IPS-18c (cell line): ENCODE results near the gene OR2A14.
"Not testable (repeated sequence)": the region's sequence is repeated elsewhere in the genome, so short reads cannot be mapped to it uniquely, and the experiment has no call there.

Experiments used
- H3K4me3 ChIP-seq: 2 replicates; pipeline ENCODE4 v1.7.0; 2013; ENCODE audit warnings: low read depth, mild to moderate bottlenecking, low read length, moderate library complexity; ENCODE audit not compliant: insufficient read depth
- H3K9me3 ChIP-seq: one replicate; pipeline ENCODE4 v1.6.1; 2013; ENCODE audit warnings: mild to moderate bottlenecking, low read length, moderate library complexity; ENCODE audit not compliant: control insufficient read depth, insufficient read depth

The OR2A14 gene

GRCh38 chr7:144122876-144123275 is at the start of gene OR2A14:
Gene OR2A14, plus strand, starts transcription at chr7:144123176. Its CDS starts 5,937 bp downstream, at chr7:144129113.
- H3K4me3 ChIP-seq: no peak within 1 kb of the TSS
- no peaks in the 10 kb centered on the region for H3K9me3 ChIP-seq

GRCh38 chr7:144074374-144074773 is 48.6 kb upstream of the OR2A14 start:
- no peaks in the 10 kb centered on the region for H3K9me3 ChIP-seq
- H3K4me3 ChIP-seq: no peak overlapping the region

- H3K9me3 ChIP-seq: no peaks in the 10 kb centered on the region
These were observed 37.0 kb upstream of the OR2A14 start, which contains the start of gene OR2A12 for GRCh38 chr7:144085978-144086377. Gene OR2A12, plus strand, starts transcription at chr7:144086278. Its CDS starts 8,830 bp downstream, at chr7:144095108.

GRCh38 chr7:144086730-144087129 is 36.2 kb upstream of the OR2A14 start:
- Histone ChIP-seq H3K9me3 (no peaks in the 10 kb centered on the region), H3K4me3 (no peak overlapping the region)

More at GRCh38 chr7:144085978-144086377, 37.0 kb upstream of the OR2A14 start, which contains the start of gene OR2A12:
- H3K4me3 ChIP-seq: no peak within 1 kb of the TSS

GRCh38 chr7:144087230-144087629 is 35.7 kb upstream of the OR2A14 start:
- Histone ChIP-seq H3K4me3 (no peak overlapping the region), H3K9me3 (no peaks in the 10 kb centered on the region)

- Histone ChIP-seq H3K9me3 (no peaks in the 10 kb centered on the region), H3K4me3 (no peak overlapping the region)
These were observed 32.3 kb upstream of the OR2A14 start for GRCh38 chr7:144090667-144091066.

GRCh38 chr7:144098776-144099175 is 24.2 kb upstream of the OR2A14 start:
- Histone ChIP-seq H3K9me3 (no peaks in the 10 kb centered on the region), H3K4me3 (no peak overlapping the region)

GRCh38 chr7:144100607-144101006 is 22.4 kb upstream of the OR2A14 start:
- Histone ChIP-seq H3K9me3 (no peaks in the 10 kb centered on the region), H3K4me3 (no peak overlapping the region)

GRCh38 chr7:144102041-144102440 is 20.9 kb upstream of the OR2A14 start:
- Histone ChIP-seq H3K4me3 (no peak overlapping the region), H3K9me3 (no peaks in the 10 kb centered on the region)

- H3K9me3 ChIP-seq: no peaks in the 10 kb centered on the region
- H3K4me3 ChIP-seq: no peak overlapping the region
These were observed 17.8 kb upstream of the OR2A14 start for GRCh38 chr7:144105211-144105610.

- Histone ChIP-seq H3K9me3 (no peaks in the 10 kb centered on the region), H3K4me3 (no peak within 1 kb of the TSS)
These were observed 13.7 kb upstream of the OR2A14 start, which contains the start of gene OR2A2 for GRCh38 chr7:144109283-144109682. Gene OR2A2, plus strand, starts transcription at chr7:144109583. Its CDS starts 0 bp downstream, at chr7:144109583.

GRCh38 chr7:144110272-144110671 is 12.7 kb upstream of the OR2A14 start:
- no peak overlapping the region for H3K4me3 ChIP-seq
- H3K9me3 ChIP-seq: no peaks in the 10 kb centered on the region

GRCh38 chr7:144113651-144114050 is 9.3 kb upstream of the OR2A14 start:
- H3K4me3 ChIP-seq: no peak overlapping the region
- H3K9me3 ChIP-seq: no peaks in the 10 kb centered on the region

GRCh38 chr7:144118341-144118740 is 4.6 kb upstream of the OR2A14 start:
- Histone ChIP-seq H3K9me3 (no peaks in the 10 kb centered on the region), H3K4me3 (no peak overlapping the region)

- no peaks in the 10 kb centered on the region for H3K9me3 ChIP-seq
- H3K4me3 ChIP-seq: no peak overlapping the region
These were observed 4.8 kb downstream of the OR2A14 start for GRCh38 chr7:144127714-144128334.

- H3K9me3 ChIP-seq, H3K4me3 ChIP-seq: not testable (repeated sequence)
These were observed 6.6 kb downstream of the OR2A14 start for GRCh38 chr7:144129601-144130000.

GRCh38 chr7:144130730-144131129 is 7.8 kb downstream of the OR2A14 start:
- H3K4me3 ChIP-seq: no peak overlapping the region
- H3K9me3 ChIP-seq: no peaks in the 10 kb centered on the region

- H3K4me3 ChIP-seq: no peak overlapping the region
These were observed 9.3 kb downstream of the OR2A14 start for GRCh38 chr7:144132262-144132661.

GRCh38 chr7:144133307-144133706 is 10.3 kb downstream of the OR2A14 start:
- Histone ChIP-seq H3K9me3 (no peaks in the 10 kb centered on the region), H3K4me3 (no peak overlapping the region)

More at GRCh38 chr7:144132262-144132661, 9.3 kb downstream of the OR2A14 start:
- H3K9me3 ChIP-seq: no peaks in the 10 kb centered on the region
